Parathyroid adenoma (tissue), 2 donors: Measurements from ENCODE around the gene XAF1.

Source experiments
- H2AFZ ChIP-seq: fragments of 300-600 bp; sonication (generic); one replicate; pipeline ENCODE4 v1.7.0; 2017; ENCODE audit warnings: antibody characterized with exemption, mild to moderate bottlenecking
- H3K27ac ChIP-seq: fragments of 300-600 bp; sonication (generic); one replicate; pipeline ENCODE4 v1.7.0; 2017
- H3K27me3 ChIP-seq: fragments of 300-600 bp; sonication (generic); one replicate; pipeline ENCODE4 v1.7.0; 2017; ENCODE audit warnings: low read length; ENCODE audit not compliant: control insufficient read depth, insufficient read depth
- H3K36me3 ChIP-seq: fragments of 300-600 bp; sonication (generic); one replicate; pipeline ENCODE4 v1.7.0; 2017; ENCODE audit warnings: low read length; ENCODE audit not compliant: control insufficient read depth, insufficient read depth
- H3K4me1 ChIP-seq: fragments of 300-600 bp; sonication (generic); one replicate; pipeline ENCODE4 v1.7.0; 2017; ENCODE audit warnings: control low read depth
- H3K4me2 ChIP-seq: fragments of 300-600 bp; sonication (generic); one replicate; pipeline ENCODE4 v1.7.0; 2017; ENCODE audit warnings: low read length
- H3K4me3 ChIP-seq: fragments of 300-600 bp; sonication (generic); one replicate; pipeline ENCODE4 v1.7.0; 2017; ENCODE audit warnings: low read depth, low read length
- H3K79me2 ChIP-seq: fragments of 300-600 bp; sonication (generic); one replicate; pipeline ENCODE4 v1.7.0; 2017; ENCODE audit warnings: control low read depth
- H3K9ac ChIP-seq: fragments of 300-600 bp; sonication (generic); one replicate; pipeline ENCODE4 v1.7.0; 2017; ENCODE audit warnings: mild to moderate bottlenecking
- H3K9me3 ChIP-seq: fragments of 300-600 bp; sonication (generic); one replicate; pipeline ENCODE4 v1.7.0; 2017; ENCODE audit warnings: low read length; ENCODE audit not compliant: control insufficient read depth
- CTCF ChIP-seq: fragments of 300-600 bp; sonication (generic); IDR thresholded peaks from one replicate; pipeline ENCODE4 v1.7.0; 2017; ENCODE audit warnings: antibody characterized with exemption, mild to moderate bottlenecking
- donor health status: primary hyperparathyroidism.

The XAF1 gene

GRCh38 chr17:6713130-6713917 is 42.5 kb upstream of the XAF1 start, which contains the start of gene SLC13A5:
TSS of gene SLC13A5 (minus strand) at chr17:6713369. CDS start at chr17:6713333, 36 bp downstream.
- H3K27me3 ChIP-seq = no peaks in the 10 kb centered on the region
- no peaks in the 10 kb centered on the region for H3K4me1 ChIP-seq
- H3K4me3 ChIP-seq = peak within 1 kb of the TSS; percentile 31
- peak within 1 kb of the TSS; percentile 58 for H3K4me2 ChIP-seq
- no peaks in the 10 kb centered on the region for H3K36me3 ChIP-seq
- no peak within 1 kb of the TSS for H3K9ac ChIP-seq
- peak; percentile 10 for TF ChIP-seq CTCF
- no peaks in the 10 kb centered on the region for H3K9me3 ChIP-seq
- no peak within 1 kb of the TSS for H3K27ac ChIP-seq
- peak within 1 kb of the TSS; percentile 17 for H2AFZ ChIP-seq
- no peaks in the 10 kb centered on the region for H3K79me2 ChIP-seq

- Histone ChIP-seq H3K36me3 (no peaks in the 10 kb centered on the region), H3K4me1 (no peaks in the 10 kb centered on the region), H3K79me2 (no peaks in the 10 kb centered on the region), H3K9me3 (no peaks in the 10 kb centered on the region), H3K4me2 (peak overlapping the region; percentile 58), H3K4me3 (peak overlapping the region; percentile 31), H3K9ac (no peak overlapping the region), H3K27me3 (no peaks in the 10 kb centered on the region), H2AFZ (no peak overlapping the region), H3K27ac (no peak overlapping the region)
- no peak for TF ChIP-seq CTCF
Observed at GRCh38 chr17:6713918-6714271, 42.0 kb upstream of the XAF1 start.

- Histone ChIP-seq H3K4me2 (no peak overlapping the region), H3K27me3 (no peaks in the 10 kb centered on the region), H3K27ac (no peak overlapping the region), H2AFZ (no peak overlapping the region), H3K4me3 (no peak overlapping the region), H3K36me3 (no peaks in the 10 kb centered on the region), H3K9me3 (no peaks in the 10 kb centered on the region), H3K4me1 (no peaks in the 10 kb centered on the region), H3K9ac (no peak overlapping the region), H3K79me2 (no peaks in the 10 kb centered on the region)
- no peak for TF ChIP-seq CTCF
Observed at GRCh38 chr17:6714315-6714874, 41.5 kb upstream of the XAF1 start.

- no peak overlapping the region for H2AFZ ChIP-seq
- no peaks in the 10 kb centered on the region for H3K9me3 ChIP-seq
- no peaks in the 10 kb centered on the region for H3K27me3 ChIP-seq
- H3K27ac ChIP-seq = no peak overlapping the region
- H3K4me2 ChIP-seq = no peak overlapping the region
- no peaks in the 10 kb centered on the region for H3K79me2 ChIP-seq
- TF ChIP-seq CTCF = no peak
- H3K4me3 ChIP-seq = no peak overlapping the region
- H3K9ac ChIP-seq = no peak overlapping the region
- no peaks in the 10 kb centered on the region for H3K4me1 ChIP-seq
- no peaks in the 10 kb centered on the region for H3K36me3 ChIP-seq
Observed at GRCh38 chr17:6716736-6717135, 39.1 kb upstream of the XAF1 start.
